Activated naive CD4-positive, alpha-beta T cell treated with anti-CD3 and anti-CD28 coated beads, Interleukin-2, amount 50 U/mL, for 24 hours (primary cell): ENCODE results near the gene HS6ST2.

Experiments
- H3K27ac Mint-ChIP-seq: one replicate; pipeline ENCODE4 v1.8.0; 2021; ENCODE audit warnings: mild to moderate bottlenecking, mixed read lengths
- H3K27me3 Mint-ChIP-seq: one replicate; pipeline ENCODE4 v1.8.0; 2021; ENCODE audit warnings: mixed read lengths
- H3K36me3 Mint-ChIP-seq: one replicate; pipeline ENCODE4 v1.8.0; 2021; ENCODE audit warnings: mixed read lengths
- H3K4me1 Mint-ChIP-seq: one replicate; pipeline ENCODE4 v1.8.0; 2021; ENCODE audit warnings: mixed read lengths
- H3K4me3 Mint-ChIP-seq: one replicate; pipeline ENCODE4 v1.8.0; 2021; ENCODE audit warnings: mild to moderate bottlenecking, mixed read lengths
- H3K9me3 Mint-ChIP-seq: one replicate; pipeline ENCODE4 v1.8.0; 2021; ENCODE audit warnings: mixed read lengths

HS6ST2 gene

DNA sequence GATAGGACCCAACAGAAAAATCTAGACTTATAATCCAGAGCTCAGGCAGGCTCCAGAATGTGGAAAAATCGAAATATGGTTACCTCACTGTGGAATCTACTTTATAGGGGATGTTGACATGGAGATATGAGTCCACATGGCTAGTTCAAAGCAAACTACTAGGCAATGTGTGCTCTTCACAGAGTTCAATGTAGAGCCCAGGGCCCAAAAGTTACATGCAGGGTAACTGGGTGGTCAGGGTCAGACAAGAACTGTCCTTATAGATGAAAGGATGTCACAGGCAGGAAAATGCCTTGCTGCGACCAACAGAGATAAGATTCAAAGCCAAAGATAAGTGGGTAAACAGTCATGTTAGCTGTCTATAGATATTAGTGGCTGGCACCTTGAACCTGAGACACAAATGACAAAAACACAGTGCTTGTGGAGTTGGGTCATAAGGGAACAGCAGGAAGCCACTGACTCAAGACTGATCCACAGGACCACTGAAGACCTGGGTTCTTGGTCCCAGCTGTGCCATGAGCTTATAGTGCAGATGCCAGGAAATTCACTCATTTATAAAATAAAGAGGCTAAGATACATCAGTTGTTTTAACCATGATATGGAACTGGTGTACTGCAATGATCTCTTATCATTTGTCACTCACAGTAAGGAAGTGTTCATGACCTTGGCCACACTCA lies 367.9 kb downstream of the HS6ST2 start:
- no peaks in the 10 kb centered on the region for H3K9me3 Mint-ChIP-seq
- no peaks in the 10 kb centered on the region for H3K27me3 Mint-ChIP-seq
- no peak overlapping the region for H3K4me3 Mint-ChIP-seq
- no peaks in the 10 kb centered on the region for H3K36me3 Mint-ChIP-seq
- no peak overlapping the region for H3K27ac Mint-ChIP-seq
- H3K4me1 Mint-ChIP-seq: no peaks in the 10 kb centered on the region

DNA sequence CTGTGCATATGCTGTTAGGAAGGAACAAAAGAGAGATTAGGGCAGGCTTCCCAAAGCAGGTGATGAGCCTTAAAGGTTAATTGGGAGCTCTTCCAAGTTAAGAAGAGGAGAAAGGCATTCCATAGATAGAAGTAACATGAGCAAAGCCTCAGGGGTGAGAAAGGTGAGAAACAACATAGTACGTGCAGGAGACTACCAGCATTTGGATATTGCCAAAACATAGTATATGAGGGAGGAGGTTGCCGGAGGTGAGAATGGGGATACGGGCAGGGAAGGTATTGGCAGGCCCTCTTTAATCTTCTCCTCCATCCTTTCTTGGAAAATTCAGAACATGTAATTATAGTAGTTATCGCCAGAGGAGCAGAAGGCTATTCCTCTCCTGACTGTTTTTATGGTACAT lies 373.5 kb downstream of the HS6ST2 start:
- no peaks in the 10 kb centered on the region for H3K36me3 Mint-ChIP-seq

GRCh38 chrX:132576939-132577338 lies 381.5 kb downstream of the HS6ST2 start:
- Mint-ChIP-seq H3K9me3 (no peaks in the 10 kb centered on the region), H3K4me1 (no peaks in the 10 kb centered on the region), H3K36me3 (no peaks in the 10 kb centered on the region), H3K27me3 (no peaks in the 10 kb centered on the region), H3K4me3 (no peak overlapping the region), H3K27ac (no peak overlapping the region)

More for the DNA sequence above, 373.5 kb downstream of the HS6ST2 start:
- Mint-ChIP-seq H3K27ac (no peak overlapping the region), H3K27me3 (no peaks in the 10 kb centered on the region), H3K4me3 (no peak overlapping the region), H3K9me3 (no peaks in the 10 kb centered on the region), H3K4me1 (no peaks in the 10 kb centered on the region)
